Activated naive CD8-positive, alpha-beta T cell treated with anti-CD3 and anti-CD28 coated beads for 36 hours (primary cell): ENCODE data around the gene MT4. TPM values are rescaled to one million over a fixed set of nuclear protein-coding genes. Genes with fewer than 3 reads are reported as not detected.

ENCODE experiments used
- DNase-seq: peaks from one replicate; pipeline ENCODE4 v3.0.0; 2021
- H3K27ac Mint-ChIP-seq: one replicate; pipeline ENCODE4 v1.8.0; 2022; ENCODE audit warnings: mild to moderate bottlenecking, moderate library complexity, mixed read lengths
- H3K27me3 Mint-ChIP-seq: one replicate; pipeline ENCODE4 v1.8.0; 2022; ENCODE audit warnings: mild to moderate bottlenecking, mixed read lengths
- H3K36me3 Mint-ChIP-seq: one replicate; pipeline ENCODE4 v1.8.0; 2021; ENCODE audit warnings: mild to moderate bottlenecking, mixed read lengths
- H3K4me1 Mint-ChIP-seq: one replicate; pipeline ENCODE4 v1.8.0; 2021; ENCODE audit warnings: mixed read lengths
- H3K4me3 Mint-ChIP-seq: one replicate; pipeline ENCODE4 v1.8.0; 2022; ENCODE audit warnings: mild to moderate bottlenecking, moderate library complexity, mixed read lengths
- H3K9me3 Mint-ChIP-seq: one replicate; pipeline ENCODE4 v1.8.0; 2022; ENCODE audit warnings: mixed read lengths
- total RNA-seq, 2 experiments: library from RNA; stranded (reverse); gene quantifications; one replicate each; pipeline ENCODE4 v1.2.3, GENCODE V29; 2021

Gene MT4
- total RNA-seq, 2 experiments from 2014 or later: not detected

DNA sequence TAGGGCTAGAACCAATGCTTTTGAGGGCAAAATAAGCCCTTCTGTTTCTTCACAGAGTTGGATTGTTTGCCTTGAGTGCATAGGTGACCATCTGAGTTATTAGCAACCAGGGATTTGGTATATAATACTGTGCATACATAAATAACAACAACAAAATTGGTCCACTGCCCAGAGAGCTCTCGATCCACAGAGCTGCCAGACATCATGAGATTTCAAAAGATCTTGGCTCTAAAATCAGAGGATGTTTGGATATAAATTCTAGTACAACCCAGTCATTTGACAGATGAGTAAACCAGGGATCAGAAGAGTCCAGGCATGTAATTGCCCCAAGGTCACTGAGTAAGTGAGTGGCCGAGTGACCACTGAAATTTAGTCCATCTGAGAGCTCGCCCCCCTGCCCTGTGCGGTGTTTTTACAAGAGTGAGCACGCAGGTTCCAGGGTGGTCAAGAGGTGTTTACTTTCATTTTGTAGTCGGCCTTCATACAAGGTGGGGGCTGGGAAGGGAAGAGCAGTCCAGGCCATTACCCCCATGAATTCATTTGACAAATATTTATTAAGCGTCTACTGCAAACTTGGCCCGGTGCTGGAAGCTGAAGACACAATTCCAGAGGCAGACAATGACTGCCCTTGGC is 41.7 kb downstream of the MT4 start:
- peaks cover 4% of the 10 kb centered on the region for H3K36me3 Mint-ChIP-seq
- H3K4me3 Mint-ChIP-seq: peak overlapping the region; percentile 42
- no peak for DNase-seq
- H3K4me1 Mint-ChIP-seq: peaks cover 46% of the 10 kb centered on the region
- H3K27me3 Mint-ChIP-seq: no peaks in the 10 kb centered on the region
- peak overlapping the region; percentile 81 for H3K27ac Mint-ChIP-seq
- H3K9me3 Mint-ChIP-seq: no peaks in the 10 kb centered on the region

DNA sequence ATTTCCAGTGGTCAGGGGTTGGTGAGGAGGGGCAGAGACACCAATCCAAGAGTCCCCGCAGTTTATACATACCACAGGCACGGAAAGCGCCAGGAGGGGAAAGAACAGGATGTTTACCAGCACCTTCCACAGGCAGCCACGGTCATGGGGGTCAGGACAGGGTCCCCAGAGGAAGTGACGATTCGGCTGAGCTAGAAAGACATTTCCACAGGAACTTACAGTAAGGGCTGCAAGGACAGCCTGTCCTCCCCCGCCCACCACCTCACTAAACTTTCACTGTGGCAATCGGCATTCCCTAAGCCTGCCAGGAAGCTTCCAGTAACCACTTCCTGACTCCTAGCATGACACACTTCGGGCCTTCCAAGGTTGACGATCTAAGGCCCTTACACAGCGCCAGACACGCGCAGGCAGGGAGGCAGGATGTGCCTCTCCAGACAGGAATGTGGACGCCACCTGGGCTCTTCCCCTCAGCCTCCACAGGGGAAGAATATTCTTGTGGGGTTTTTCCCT is 42.3 kb downstream of the MT4 start:
- Mint-ChIP-seq H3K36me3 (peaks cover 4% of the 10 kb centered on the region), H3K4me1 (peaks cover 51% of the 10 kb centered on the region), H3K4me3 (peak overlapping the region; percentile 42), H3K27me3 (no peaks in the 10 kb centered on the region), H3K9me3 (no peaks in the 10 kb centered on the region), H3K27ac (peak overlapping the region; percentile 81)
- DNase-seq: peak; percentile 21

DNA sequence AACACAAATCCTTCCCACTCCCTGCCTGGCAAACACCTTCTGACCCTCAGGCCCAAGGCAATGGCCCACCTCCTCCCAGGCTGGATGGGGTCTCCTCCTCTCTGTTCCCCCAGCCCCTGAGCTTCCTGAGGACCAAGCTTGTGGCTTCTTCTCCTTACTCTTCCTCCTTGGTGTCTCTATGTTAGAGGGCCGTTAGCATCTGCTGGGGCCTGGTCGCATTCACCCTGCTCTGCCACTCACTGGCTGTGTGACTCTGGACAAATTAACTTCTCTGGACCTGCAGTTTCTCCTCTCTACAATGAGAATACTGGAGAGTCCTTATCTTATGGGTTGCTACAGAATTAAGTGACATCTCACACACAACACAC is 42.8 kb downstream of the MT4 start:
- no peaks in the 10 kb centered on the region for H3K9me3 Mint-ChIP-seq
- H3K36me3 Mint-ChIP-seq: peaks cover 4% of the 10 kb centered on the region
- peak overlapping the region; percentile 81 for H3K27ac Mint-ChIP-seq
- peak overlapping the region; percentile 52 for H3K4me3 Mint-ChIP-seq
- H3K27me3 Mint-ChIP-seq: no peaks in the 10 kb centered on the region
- DNase-seq: no peak
- peaks cover 56% of the 10 kb centered on the region for H3K4me1 Mint-ChIP-seq

DNA sequence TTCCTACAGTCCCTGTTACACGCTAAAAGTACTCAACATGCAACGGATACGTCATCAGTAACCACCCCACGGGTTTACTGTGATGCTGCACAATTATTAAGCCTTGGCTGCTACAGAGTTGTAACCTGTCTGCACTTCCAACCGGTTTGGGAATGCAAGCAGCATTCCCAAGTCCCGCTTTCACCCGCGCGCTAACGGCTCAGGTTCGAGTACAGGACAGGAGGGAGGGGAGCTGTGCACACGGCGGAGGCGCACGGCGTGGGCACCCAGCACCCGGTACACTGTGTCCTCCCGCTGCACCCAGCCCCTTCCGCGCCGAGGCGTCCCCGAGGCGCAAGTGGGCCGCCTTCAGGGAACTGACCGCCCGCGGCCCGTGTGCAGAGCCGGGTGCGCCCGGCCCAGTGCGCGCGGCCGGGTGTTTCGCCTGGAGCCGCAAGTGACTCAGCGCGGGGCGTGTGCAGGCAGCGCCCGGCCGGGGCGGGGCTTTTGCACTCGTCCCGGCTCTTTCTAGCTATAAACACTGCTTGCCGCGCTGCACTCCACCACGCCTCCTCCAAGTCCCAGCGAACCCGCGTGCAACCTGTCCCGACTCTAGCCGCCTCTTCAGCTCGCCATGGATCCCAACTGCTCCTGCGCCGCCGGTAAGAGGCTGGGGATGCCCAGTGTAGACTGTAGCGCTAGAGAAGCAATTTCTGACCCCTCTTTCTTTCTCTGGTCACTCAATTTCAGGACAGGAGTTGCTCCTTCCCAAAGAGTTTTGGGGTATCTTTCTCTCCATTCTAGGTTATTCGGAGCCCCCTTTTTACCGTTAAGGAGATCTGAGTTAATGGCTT is 43.4 kb downstream of the MT4 start, which contains the start of gene MT2A:
MT2A (plus strand) TSS at position 542 of the 833 bp plus-strand sequence; CDS start at position 614, 72 bp downstream.
- Mint-ChIP-seq H3K4me1 (peaks cover 58% of the 10 kb centered on the region), H3K27me3 (no peaks in the 10 kb centered on the region), H3K4me3 (peak within 1 kb of the TSS; percentile 95), H3K36me3 (peaks cover 4% of the 10 kb centered on the region), H3K27ac (peak within 1 kb of the TSS; percentile 95), H3K9me3 (no peaks in the 10 kb centered on the region)
- DNase-seq: peak; percentile 95

DNA sequence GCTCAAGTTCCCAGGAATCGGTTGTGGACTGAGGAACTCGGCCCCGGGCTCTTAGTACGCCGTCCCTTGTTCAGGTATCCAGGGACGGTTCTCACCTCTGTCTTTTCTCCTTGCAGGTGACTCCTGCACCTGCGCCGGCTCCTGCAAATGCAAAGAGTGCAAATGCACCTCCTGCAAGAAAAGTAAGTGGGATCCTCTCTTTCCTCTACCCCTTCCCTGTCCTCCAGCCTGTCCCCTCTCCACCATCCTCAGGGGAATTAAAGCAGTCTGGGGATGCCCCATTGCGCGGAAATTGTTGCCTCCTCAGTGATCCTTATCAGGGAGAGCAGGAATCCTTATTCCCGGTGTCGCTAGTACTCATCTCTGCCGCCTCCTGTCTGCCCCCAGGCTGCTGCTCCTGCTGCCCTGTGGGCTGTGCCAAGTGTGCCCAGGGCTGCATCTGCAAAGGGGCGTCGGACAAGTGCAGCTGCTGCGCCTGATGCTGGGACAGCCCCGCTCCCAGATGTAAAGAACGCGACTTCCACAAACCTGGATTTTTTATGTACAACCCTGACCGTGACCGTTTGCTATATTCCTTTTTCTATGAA is 44.1 kb downstream of the MT4 start:
- peak overlapping the region; percentile 95 for H3K4me3 Mint-ChIP-seq
- H3K36me3 Mint-ChIP-seq: peaks cover 7% of the 10 kb centered on the region
- peak overlapping the region; percentile 95 for H3K27ac Mint-ChIP-seq
- no peaks in the 10 kb centered on the region for H3K9me3 Mint-ChIP-seq
- H3K27me3 Mint-ChIP-seq: no peaks in the 10 kb centered on the region
- DNase-seq: no peak
- H3K4me1 Mint-ChIP-seq: peaks cover 63% of the 10 kb centered on the region

DNA sequence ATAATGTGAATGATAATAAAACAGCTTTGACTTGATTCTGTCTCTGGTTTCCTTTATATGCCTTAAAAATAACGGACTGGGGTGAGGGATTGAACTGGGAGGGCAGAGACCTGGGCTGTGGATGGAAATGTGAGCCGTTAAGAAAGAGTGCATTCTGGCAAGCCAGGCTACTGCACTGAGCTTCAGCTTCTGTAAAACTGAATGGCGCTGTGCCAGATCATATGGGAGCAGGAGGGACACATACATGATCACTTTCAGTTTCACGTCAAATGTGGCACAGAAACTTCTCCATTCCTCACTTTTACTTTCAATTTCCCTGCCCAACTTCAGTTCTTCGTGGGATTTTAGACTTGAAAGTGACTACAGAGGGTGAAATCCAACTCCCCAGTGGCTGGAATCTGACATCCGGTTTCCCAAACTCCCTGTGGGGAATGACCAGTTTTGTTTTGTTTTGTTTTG is 44.6 kb downstream of the MT4 start:
- DNase-seq: peak; percentile 79
- H3K27ac Mint-ChIP-seq: peak overlapping the region; percentile 95
- no peaks in the 10 kb centered on the region for H3K27me3 Mint-ChIP-seq
- peaks cover 68% of the 10 kb centered on the region for H3K4me1 Mint-ChIP-seq
- H3K9me3 Mint-ChIP-seq: no peaks in the 10 kb centered on the region
- peaks cover 7% of the 10 kb centered on the region for H3K36me3 Mint-ChIP-seq
- H3K4me3 Mint-ChIP-seq: peak overlapping the region; percentile 95

DNA sequence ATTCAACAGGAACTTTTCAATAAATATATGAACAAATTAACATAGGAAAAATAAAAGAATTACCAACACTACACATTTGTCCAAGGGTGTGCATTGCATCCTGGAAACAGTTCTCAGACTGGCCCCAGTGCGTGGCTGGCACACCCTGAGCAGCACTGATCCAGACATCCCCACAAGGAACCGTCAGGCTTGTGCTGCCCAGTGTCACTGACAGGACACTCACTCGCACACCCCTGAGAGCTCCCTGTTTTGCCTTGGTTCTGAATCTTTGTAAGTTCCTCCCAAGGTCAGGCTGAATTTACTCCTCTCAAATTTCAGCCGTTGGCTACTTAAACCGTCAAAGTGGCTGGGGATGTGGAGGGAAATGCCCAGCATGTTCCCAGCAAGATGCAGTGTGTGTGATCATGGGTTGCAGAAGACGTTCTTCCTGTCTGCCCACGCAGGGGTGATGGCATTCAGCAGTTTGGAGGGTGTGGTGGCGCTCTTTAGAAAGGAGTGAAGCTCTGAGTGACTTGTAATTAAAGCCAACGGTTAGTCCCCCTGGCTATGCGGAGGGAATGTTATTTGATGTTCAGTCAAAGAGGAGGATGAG is 45.2 kb downstream of the MT4 start:
- Mint-ChIP-seq H3K4me1 (peaks cover 75% of the 10 kb centered on the region), H3K36me3 (peaks cover 7% of the 10 kb centered on the region), H3K4me3 (peak overlapping the region; percentile 95), H3K27ac (peak overlapping the region; percentile 95), H3K27me3 (no peaks in the 10 kb centered on the region), H3K9me3 (no peaks in the 10 kb centered on the region)
- peak; percentile 80 for DNase-seq

DNA sequence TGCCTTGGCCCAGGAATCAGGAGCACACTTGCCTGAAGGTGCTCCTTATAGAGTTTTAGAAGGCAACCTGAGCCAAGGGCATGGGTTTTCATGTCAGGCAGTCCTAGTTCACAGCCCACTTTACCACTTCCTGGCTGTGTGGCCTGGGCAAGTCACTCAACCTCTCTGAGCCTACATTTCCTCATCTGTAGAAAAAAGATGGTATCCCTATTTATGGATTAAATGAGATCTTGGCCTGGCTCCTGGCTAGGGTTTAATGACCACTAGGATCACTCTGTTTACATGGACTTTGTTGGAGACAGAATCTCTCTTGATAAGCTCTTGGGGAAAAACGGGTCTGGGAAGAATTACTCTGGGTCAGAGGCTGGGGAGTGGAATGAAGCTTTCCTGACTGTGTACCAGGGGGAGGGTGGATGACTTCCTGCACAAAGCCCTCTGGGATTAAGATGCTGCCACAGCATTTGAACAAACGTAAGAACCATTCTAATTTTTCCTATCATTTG is 45.8 kb downstream of the MT4 start:
- peak overlapping the region; percentile 49 for H3K4me3 Mint-ChIP-seq
- DNase-seq: no peak
- H3K9me3 Mint-ChIP-seq: no peaks in the 10 kb centered on the region

DNA sequence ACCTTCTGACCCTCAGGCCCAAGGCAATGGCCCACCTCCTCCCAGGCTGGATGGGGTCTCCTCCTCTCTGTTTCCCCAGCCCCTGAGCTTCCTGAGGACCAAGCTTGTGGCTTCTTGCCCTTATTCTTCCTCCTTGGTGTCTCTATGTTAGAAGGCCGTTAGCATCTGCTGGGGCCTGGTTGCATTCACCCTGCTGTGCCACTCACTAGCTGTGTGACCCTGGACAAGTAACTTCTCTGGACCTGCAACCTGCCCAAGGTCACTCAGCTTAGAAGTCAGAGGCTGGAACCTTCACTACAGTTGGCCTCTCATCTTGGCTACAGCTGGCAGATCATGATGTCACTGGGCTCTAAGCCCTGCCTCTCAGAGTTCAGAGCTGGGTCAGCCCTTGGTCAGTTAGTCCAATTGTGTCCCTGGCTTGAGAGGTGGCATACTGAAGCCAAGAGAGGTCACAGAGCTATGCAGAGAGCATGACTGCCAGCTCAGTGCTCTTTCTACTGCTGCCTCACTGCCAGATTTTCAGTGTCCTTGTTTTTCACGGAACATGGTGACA is 46.5 kb downstream of the MT4 start:
- DNase-seq: no peak
- Mint-ChIP-seq H3K4me3 (no peak overlapping the region), H3K27ac (peak overlapping the region; percentile 95), H3K9me3 (no peaks in the 10 kb centered on the region), H3K4me1 (peaks cover 75% of the 10 kb centered on the region), H3K36me3 (peaks cover 7% of the 10 kb centered on the region), H3K27me3 (no peaks in the 10 kb centered on the region)

More for the DNA sequence above, 45.8 kb downstream of the MT4 start:
- H3K4me1 Mint-ChIP-seq: peaks cover 77% of the 10 kb centered on the region
- peak overlapping the region; percentile 95 for H3K27ac Mint-ChIP-seq
- peaks cover 7% of the 10 kb centered on the region for H3K36me3 Mint-ChIP-seq
- H3K27me3 Mint-ChIP-seq: no peaks in the 10 kb centered on the region

DNA sequence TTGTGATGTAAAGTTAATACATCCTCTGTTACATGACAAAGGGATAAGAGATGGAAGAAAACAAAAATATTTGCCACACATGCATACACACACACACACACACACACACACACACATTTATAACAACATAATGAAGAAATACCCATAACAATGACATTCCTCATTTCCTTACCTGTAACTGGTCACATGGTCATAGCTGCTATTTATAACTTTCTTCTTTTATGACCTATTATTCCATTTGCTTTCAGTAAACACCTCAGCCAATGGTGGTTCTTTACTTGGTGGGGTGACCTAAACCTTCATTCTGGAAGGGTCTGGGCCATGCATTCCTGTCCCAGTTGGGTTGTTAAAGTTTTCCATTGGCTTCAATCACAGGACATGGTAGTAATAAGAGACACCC is 48.8 kb downstream of the MT4 start:
- Mint-ChIP-seq H3K4me3 (no peak overlapping the region), H3K36me3 (peaks cover 4% of the 10 kb centered on the region), H3K27me3 (peaks cover 16% of the 10 kb centered on the region), H3K4me1 (peaks cover 68% of the 10 kb centered on the region), H3K27ac (peak overlapping the region; percentile 4), H3K9me3 (no peaks in the 10 kb centered on the region)
- DNase-seq: no peak

DNA sequence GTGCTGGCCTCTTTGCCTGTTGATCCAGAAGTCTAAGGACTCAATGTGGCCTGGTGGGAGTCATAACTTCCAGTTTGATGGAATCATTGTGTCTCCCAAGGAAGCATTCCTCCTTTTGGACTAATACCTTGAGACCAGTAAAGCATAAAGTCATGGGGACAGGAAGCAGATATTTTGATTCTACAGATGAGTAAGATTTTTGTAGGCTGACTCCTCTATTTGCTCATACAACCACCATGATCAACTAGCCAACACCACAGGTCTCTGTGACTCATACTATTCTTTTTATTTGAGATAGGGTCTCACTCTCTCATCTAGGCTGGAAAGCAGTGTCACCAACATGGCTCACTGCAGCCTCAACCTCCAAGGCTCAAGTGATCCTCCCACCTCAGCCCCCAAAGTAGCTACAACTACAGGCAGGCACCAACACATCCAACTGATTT is 49.7 kb downstream of the MT4 start:
- Mint-ChIP-seq H3K27ac (peak overlapping the region; percentile 48), H3K4me3 (no peak overlapping the region), H3K36me3 (peaks cover 3% of the 10 kb centered on the region), H3K9me3 (no peaks in the 10 kb centered on the region), H3K27me3 (peaks cover 21% of the 10 kb centered on the region), H3K4me1 (peaks cover 64% of the 10 kb centered on the region)
- no peak for DNase-seq

DNA sequence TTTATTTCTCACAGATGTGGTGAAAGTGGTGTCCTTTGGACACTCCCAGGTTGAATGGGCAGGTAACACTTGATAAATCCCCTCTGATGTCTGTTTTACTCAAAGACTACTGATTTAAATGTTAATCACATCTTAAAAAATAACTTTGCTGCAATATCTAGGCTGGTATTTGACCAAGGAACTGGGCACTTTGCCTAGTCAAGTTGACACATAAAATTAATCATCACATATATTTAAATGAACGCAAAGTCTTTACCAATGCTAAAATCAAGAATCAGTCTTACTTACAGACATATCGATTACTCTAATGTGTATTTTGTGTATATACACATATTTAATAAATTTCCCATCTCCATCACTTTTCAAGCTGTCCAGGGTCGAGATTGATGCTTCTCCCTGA is 50.5 kb downstream of the MT4 start:
- Mint-ChIP-seq H3K4me3 (no peak overlapping the region), H3K9me3 (no peaks in the 10 kb centered on the region), H3K4me1 (peaks cover 57% of the 10 kb centered on the region)

DNA sequence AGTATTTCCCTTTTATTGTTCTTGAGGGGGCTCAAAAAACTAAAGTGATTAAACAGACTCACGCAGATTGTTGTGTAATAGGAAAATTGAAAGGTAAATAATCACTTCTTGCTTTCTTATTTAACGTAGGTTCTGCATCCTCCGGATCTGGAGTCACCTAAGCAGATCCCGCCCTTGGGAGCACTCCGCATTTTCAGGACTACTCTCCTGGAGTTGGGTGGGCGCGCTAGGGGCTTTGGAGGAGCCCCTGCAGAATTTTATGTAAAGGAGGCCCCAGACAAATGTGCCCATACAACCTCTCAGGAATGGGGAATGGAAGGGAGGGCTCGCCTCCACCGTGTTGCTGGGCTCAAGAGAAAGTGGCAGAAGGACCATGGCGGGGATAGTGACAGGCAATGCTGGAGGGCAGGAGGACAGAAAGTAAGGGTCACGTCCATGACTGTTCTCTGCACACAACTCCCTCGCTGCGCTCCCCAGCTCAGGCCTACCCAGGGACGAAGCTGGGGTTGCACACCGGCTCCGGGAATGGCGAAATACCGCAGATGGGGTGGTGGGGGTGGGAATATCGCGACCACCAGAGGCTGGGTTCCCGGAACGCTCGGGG is 51.8 kb downstream of the MT4 start:
- peaks cover 3% of the 10 kb centered on the region for H3K36me3 Mint-ChIP-seq
- no peak for DNase-seq
- H3K27me3 Mint-ChIP-seq: peaks cover 21% of the 10 kb centered on the region
- H3K4me1 Mint-ChIP-seq: peaks cover 43% of the 10 kb centered on the region
- H3K9me3 Mint-ChIP-seq: no peaks in the 10 kb centered on the region
- peak overlapping the region; percentile 67 for H3K4me3 Mint-ChIP-seq
- H3K27ac Mint-ChIP-seq: no peak overlapping the region

More for the DNA sequence above, 50.5 kb downstream of the MT4 start:
- no peak overlapping the region for H3K27ac Mint-ChIP-seq
- H3K27me3 Mint-ChIP-seq: peaks cover 21% of the 10 kb centered on the region
- H3K36me3 Mint-ChIP-seq: peaks cover 3% of the 10 kb centered on the region
- no peak for DNase-seq
